ENCODE data around the gene HSPG2. TPM values are rescaled to one million over a fixed set of nuclear protein-coding genes. Genes with fewer than 3 reads are reported as not detected.

Gene HSPG2
- total and polyA plus RNA-seq, 10 of the 15 experiments (the other 5 are each of a cell fraction or from before 2014, with no cell fraction given), result 0.30 to 3.4 (median 0.73) TPM; not detected in 2

DNA sequence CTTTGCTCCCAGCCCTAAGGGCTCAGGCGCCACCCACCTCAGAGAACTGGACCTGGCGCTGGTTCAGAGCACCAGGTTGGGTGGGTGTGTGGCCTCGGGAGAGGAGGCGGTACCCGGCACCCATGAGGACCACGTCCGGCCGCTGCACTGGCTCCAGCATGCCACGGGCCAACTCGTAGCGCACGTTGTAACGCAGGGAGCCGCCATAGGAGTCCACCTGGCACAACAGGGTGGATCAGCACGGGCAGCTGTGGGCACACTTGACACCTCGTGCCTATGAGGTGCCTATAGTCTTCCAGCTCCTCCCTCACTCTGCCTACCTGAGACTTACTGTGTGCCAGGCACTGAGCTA lies 56.5 kb downstream of the HSPG2 start:
- TF ChIP-seq, protein P1, sequence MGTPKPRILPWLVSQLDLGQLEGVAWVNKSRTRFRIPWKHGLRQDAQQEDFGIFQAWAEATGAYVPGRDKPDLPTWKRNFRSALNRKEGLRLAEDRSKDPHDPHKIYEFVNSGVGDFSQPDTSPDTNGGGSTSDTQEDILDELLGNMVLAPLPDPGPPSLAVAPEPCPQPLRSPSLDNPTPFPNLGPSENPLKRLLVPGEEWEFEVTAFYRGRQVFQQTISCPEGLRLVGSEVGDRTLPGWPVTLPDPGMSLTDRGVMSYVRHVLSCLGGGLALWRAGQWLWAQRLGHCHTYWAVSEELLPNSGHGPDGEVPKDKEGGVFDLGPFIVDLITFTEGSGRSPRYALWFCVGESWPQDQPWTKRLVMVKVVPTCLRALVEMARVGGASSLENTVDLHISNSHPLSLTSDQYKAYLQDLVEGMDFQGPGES (IDR thresholded peaks at IDR 0.05), result no peak
- TF ChIP-seq MYB (IDR thresholded peaks at IDR 0.05; ENCODE audit: borderline replicate concordance, low read depth, low read length), result no peak
- no peak for TF ChIP-seq RFX5 (IDR thresholded peaks at IDR 0.05; ENCODE audit: low read depth, low read length)
- TF ChIP-seq RCOR1 (conservative IDR thresholded peaks at IDR 0.05; ENCODE audit: low read depth, low read length), result no peak
- TF ChIP-seq, protein P2, sequence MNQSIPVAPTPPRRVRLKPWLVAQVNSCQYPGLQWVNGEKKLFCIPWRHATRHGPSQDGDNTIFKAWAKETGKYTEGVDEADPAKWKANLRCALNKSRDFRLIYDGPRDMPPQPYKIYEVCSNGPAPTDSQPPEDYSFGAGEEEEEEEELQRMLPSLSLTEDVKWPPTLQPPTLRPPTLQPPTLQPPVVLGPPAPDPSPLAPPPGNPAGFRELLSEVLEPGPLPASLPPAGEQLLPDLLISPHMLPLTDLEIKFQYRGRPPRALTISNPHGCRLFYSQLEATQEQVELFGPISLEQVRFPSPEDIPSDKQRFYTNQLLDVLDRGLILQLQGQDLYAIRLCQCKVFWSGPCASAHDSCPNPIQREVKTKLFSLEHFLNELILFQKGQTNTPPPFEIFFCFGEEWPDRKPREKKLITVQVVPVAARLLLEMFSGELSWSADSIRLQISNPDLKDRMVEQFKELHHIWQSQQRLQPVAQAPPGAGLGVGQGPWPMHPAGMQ (IDR thresholded peaks at IDR 0.05; ENCODE audit: borderline replicate concordance), result no peak
- no peak for TF ChIP-seq STAT1 (conservative IDR thresholded peaks at IDR 0.05)
- no peak for TF ChIP-seq ZNF24 (IDR thresholded peaks at IDR 0.05)
- H4K20me1 ChIP-seq (ENCODE audit: control insufficient read depth, insufficient read depth), result no peaks in the 10 kb centered on the region
- BruUV-seq (replicated peaks), result no TSS peak
- RAD21 ChIA-PET (ENCODE audit: unreplicated experiment), result no interaction called here
- H3K9me3 ChIP-seq (replicated peaks; ENCODE audit: control insufficient read depth, insufficient read depth, low read length), result no peaks in the 10 kb centered on the region
- no peak overlapping the region for H3K27ac ChIP-seq (ENCODE audit: control insufficient read depth, insufficient read depth)
- intact Hi-C loops (cut with micrococcal nuclease; ENCODE audit: unreplicated experiment) (no loop called here), in situ Hi-C loops (cut with MboI) (no loop called here)
- FAIRE-seq (no peak), DNase-seq (ENCODE audit: low read depth, low spot score) (no peak), ATAC-seq (no peak)
- CTCF ChIA-PET, result no interaction called here
- no peak overlapping the region for H3K4me3 ChIP-seq
- WGBS (ENCODE audit: insufficient coverage, insufficient replicate concordance, low lambda C conversion rate, missing lambda C conversion rate), result 48% methylated on average over 16 of the region's 16 CpGs
- SMC1A ChIA-PET (ENCODE audit: uncharacterized antibody, unreplicated experiment), result interaction anchor here (1.3 kb wide), 1 partner anchor 14 kb away, joined by 3 read pairs; no protein-coding TSS in a partner anchor
- no peak overlapping the region for H3K4me2 ChIP-seq (ENCODE audit: control insufficient read depth, insufficient read depth)
- no peaks in the 10 kb centered on the region for H3K27me3 ChIP-seq (replicated peaks in 1 of 2; ENCODE audit: control insufficient read depth in 2 of 2, insufficient read depth in 2 of 2, low read length in 1 of 2)
- POLR2A ChIA-PET, result no interaction called here
- no peaks in the 10 kb centered on the region for H3K79me2 ChIP-seq (ENCODE audit: control insufficient read depth, insufficient read depth, low read length)
- H2AFZ ChIP-seq (ENCODE audit: control insufficient read depth, low read depth, low read length), result no peak overlapping the region
- no peaks in the 10 kb centered on the region for H3K36me3 ChIP-seq (ENCODE audit: control insufficient read depth in 2 of 2, insufficient read depth in 2 of 2, low read length in 1 of 2)
- H3K9ac ChIP-seq (ENCODE audit: control insufficient read depth, insufficient read depth, low read length), result no peak overlapping the region
- no peaks in the 10 kb centered on the region for H3K4me1 ChIP-seq (ENCODE audit: control insufficient read depth, insufficient read depth, low read length)

Data from GM12878 (cell line).